Cardiac fibroblast (primary cell): Measurements from ENCODE around the gene TCHH.
A peak's percentile ranks its signal among the peaks of the same experiment; 100 is the strongest.

Source experiments
- DNase-seq, 2 donors: peaks; one replicate each; pipeline versions ENCODE4 v3.0.0 to v3.0.0-alpha.2; 2010; ENCODE audit warnings: low read depth in 2 of 2
- H3K4me3 ChIP-seq, 2 donors: replicated peaks in 1 of 2; 1 replicate in 1 of 2; 2 replicates in 1 of 2; pipeline ENCODE4 v1.5.1; 2011; ENCODE audit warnings: low read depth in 2 of 2, low read length in 2 of 2, mild to moderate bottlenecking in 2 of 2, moderate library complexity in 1 of 2
- TF ChIP-seq, protein P1 (sequence below): IDR thresholded peaks from one replicate; pipeline ENCODE4 v1.5.1; 2011; ENCODE audit warnings: low read depth, mild to moderate bottlenecking, low read length, inconsistent platforms

The TCHH gene

DNA sequence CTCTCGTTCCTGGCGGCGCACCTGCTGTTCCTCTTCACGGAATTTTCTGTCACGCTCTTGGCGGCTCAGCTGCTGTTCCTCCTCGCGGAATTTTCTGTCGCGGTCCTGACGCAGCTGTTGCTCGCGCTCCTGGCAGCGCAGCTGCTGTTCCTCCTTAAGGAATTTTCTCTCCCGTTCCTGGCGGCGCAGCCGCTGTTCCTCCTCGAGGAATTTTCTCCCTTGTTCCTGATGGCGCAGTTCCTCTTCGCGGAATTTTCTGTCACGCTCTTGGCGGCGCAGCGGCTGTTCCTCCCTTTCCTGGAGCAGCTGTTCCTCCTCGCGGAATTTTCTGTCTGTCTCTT is 6.4 kb downstream of the TCHH start:
- DNase-seq: no peak
- H3K4me3 ChIP-seq: peak overlapping the region in 1 of 2 donors; percentile 10
- TF ChIP-seq, protein P1, sequence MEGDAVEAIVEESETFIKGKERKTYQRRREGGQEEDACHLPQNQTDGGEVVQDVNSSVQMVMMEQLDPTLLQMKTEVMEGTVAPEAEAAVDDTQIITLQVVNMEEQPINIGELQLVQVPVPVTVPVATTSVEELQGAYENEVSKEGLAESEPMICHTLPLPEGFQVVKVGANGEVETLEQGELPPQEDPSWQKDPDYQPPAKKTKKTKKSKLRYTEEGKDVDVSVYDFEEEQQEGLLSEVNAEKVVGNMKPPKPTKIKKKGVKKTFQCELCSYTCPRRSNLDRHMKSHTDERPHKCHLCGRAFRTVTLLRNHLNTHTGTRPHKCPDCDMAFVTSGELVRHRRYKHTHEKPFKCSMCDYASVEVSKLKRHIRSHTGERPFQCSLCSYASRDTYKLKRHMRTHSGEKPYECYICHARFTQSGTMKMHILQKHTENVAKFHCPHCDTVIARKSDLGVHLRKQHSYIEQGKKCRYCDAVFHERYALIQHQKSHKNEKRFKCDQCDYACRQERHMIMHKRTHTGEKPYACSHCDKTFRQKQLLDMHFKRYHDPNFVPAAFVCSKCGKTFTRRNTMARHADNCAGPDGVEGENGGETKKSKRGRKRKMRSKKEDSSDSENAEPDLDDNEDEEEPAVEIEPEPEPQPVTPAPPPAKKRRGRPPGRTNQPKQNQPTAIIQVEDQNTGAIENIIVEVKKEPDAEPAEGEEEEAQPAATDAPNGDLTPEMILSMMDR: no peak

DNA sequence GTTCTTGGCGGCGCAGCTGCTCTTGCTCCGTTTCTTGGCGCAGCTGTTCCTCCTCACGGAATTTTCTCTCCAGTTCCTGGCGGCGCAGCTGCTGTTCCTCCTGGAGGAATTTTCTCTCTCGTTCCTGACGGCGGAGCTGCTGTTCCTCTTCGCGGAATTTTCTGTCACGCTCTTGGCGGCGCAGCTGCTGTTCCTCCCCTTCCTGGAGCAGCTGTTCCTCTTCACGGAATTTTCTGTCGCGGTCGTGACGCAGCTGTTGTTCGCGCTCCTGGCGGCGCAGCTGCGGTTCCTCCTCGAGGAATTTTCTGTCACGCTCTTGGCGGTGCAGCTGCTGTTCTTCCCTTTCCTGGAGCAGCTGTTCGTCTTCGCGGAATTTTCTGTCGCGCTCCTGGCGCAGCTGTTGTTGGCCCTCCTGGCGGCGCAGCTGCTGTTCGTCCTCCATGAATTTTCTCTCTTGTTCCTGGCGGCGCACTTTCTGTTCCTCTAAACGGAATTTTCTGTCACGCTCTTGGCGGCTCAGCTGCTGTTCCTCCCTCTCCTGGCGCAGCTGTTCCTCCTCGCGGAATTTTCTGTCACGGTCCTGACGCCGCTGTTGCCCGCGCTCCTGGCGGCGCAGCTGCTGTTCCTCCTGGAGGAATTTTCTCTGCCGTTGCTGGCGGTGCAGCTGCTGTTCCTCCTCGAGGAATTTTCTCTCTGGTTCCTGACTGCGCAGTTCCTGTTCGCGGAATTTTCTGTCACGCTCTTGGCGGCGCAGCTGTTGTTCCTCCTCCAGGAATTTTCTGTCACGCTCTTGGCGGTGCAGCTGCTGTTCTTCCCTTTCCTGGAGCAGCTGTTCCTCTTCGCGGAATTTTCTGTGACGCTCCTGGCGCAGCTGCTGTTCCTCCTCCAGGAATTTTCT is 7.0 kb downstream of the TCHH start:
- peak; percentile 74 to 75 for DNase-seq
- peak overlapping the region; percentile 28 to 36 for H3K4me3 ChIP-seq
- TF ChIP-seq, protein P1: no peak

DNA sequence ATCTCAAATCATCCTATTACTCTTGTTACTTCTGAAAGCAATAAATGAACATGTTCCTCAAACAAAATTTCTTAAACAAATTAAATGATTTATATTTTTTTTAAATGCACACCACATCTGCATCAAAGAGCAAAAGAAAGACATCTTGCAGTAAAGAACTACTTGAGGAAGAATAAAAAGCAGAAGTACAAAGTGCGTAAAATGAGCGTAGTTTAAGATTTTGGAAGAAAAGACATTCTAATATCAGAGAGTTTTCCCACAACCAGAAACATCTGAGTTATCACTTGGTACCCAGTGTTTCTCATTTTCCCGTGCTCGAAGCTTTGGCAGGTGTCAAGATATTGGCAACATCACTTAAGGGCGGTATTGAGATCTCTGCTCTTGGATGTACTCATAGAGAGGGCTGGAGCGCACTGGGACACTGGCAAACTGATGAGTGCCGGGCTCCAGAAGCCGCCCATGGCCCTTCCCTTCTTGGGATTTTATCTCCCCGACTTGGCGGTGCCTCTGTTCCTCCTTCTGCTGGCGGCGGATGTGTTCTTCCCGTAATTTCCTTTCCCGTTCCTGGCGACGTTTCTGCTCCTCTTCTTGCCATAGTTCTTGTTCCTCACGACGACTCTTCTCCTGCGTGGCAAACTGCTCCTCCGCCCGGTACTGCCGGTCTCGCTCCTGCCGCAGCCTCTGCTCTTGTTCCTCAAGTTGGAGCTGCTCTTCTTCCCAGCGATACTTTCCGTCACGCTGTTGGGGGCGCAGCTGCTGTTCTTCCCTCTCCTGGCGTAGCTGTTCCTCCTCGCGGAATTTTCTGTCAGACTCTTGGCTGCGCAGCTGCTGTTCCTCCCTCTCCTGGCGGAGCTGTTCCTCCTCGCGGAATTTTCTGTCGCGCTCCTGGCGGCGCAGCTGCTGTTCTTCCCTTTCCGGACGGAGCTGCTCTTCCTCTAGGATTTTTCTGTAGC is 7.9 kb downstream of the TCHH start:
- TF ChIP-seq, protein P1: no peak
- DNase-seq: no peak
- peak overlapping the region; percentile 28 to 36 for H3K4me3 ChIP-seq

DNA sequence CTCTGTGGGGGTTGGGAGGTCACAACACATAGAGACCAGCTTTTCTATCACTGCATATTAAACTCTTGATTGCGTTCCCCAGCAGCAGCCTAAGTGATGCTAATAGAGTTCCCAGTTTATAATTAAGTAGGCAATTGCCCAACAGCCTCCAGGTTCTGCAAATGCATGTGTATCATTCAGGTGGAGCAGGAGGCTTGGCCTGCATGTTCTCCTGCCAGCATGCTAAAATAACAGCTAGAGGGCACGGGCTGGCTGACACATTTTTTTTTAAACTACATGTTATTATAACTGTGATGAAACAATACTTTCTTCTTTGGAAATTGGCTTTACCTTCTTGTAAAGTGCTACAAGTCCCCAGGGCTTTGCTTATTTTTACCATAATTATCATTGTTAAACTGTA is 10.4 kb downstream of the TCHH start:
- no peak overlapping the region for H3K4me3 ChIP-seq
- TF ChIP-seq, protein P1: no peak
- no peak for DNase-seq

DNA sequence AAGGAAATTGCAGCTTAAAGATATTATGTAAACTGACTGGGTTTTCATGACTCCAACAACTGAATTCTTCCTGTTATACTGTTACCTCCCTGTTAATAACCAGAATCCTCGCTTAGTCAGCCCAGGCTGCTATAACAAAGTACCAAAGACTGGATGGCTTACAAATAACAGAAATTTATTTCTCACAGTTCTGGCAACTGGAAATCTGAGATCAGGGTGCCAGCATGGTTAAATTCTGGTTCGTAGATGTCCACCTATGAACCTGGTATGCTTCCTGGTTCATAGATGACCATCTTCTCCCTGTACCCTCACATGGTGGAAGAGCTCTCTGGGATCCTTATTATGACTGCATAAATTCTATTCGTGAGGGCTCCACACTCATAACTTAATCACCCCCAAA is 18.3 kb downstream of the TCHH start:
- TF ChIP-seq, protein P1: no peak
- no peak for DNase-seq
- H3K4me3 ChIP-seq: no peak overlapping the region

DNA sequence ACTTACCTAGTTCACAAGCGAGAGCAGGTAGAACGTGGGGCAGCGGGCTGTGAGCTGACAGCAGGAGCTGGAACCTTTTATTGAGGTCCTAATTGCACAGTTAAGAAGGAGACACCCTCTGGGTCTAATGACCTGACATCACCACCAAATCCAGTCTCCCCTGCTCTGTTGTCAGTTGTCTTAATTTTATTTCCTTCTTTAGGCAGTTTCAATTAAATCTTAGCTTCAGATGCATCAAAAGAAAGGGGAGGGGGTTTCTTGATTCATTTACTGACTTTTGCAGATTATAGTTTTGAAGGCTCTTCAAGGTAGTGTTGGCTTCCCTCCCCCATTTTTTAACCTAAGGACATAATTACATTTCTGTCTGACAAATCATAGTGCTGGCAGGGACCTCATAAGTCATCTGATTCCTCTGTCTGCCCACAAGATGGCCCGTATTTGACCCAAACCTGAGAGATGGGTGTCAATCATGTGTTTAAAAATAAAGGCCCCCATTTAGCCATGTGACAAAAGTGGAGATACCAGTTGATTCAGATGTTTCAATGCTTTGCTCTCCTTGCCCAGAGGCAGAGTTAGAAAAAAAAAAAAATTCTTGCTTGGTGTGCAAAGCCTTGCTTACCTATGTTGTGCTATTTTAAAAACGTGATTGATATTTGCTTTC is 26.1 kb downstream of the TCHH start, which contains the start of gene TCHHL1:
Gene TCHHL1 (minus strand): TSS at position 51 of the 661 bp plus-strand sequence. CDS start 921 bp downstream, outside the sequence.
- TF ChIP-seq, protein P1: no peak
- no peak for DNase-seq
- H3K4me3 ChIP-seq: no peak within 1 kb of the TSS
